Hair follicular keratinocyte (primary cell): ENCODE results near the gene SCYGR6. TPM values are rescaled to one million over a fixed set of nuclear protein-coding genes. Genes with fewer than 3 reads are reported as not detected.

Source experiments
- total RNA-seq: library from RNA; depleted of rRNA; stranded (reverse); fragments of >200 nt; gene quantifications from 2 replicates; pipeline ENCODE4 v1.2.3, GENCODE V29; 2015

SCYGR6 gene, protein sequence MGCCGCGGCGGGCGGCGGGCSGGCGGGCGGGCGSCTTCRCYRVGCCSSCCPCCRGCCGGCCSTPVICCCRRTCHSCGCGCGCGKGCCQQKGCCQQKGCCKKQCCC
- total RNA-seq: not detected in 2 replicates

DNA sequence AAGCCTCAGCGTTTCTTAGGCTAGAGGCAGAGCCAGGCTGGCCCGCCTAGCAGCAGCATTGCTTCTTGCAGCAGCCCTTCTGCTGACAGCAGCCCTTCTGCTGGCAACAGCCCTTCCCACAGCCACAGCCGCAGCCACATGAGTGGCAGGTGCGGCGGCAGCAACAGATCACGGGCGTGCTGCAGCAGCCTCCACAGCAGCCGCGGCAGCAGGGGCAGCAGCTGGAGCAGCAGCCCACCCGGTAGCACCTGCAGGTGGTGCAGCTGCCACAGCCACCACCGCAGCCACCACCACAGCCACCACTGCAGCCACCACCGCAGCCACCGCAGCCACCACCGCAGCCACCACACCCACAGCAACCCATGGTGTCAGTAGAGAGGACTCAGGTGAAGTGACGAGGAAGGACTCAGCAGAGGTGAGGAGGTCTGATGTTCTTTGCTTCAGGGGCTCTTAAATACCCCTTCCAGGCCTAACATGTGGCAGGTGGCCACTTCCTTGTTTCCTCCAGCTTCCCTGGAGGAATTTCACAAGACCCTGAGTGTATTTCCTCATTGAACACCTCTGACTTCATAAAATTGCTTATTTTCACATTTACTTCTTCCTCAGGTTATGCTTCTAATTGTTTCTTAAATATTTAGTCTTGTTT, at the start of gene SCYGR6:
Gene SCYGR6 (minus strand): TSS at position 364 of the 646 bp plus-strand sequence. CDS start 0 bp downstream, at position 364.

DNA sequence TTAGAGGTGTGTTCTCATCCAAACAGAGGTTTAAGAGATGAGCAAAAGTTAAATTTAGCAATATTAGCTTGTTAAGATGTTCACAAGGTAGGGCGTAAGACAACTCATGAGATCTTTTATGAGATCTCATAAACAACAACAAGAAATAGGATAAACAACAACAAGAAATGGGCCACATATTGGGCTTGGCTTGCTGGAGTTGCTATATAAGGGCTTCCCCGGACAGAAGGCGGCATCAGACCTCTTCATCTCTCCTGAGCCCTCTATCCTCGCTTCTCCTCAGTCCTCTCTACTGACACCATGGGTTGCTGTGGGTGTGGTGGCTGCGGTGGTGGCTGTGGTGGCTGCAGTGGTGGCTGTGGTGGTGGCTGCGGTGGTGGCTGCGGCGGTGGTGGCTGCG, 21.0 kb upstream of the SCYGR6 start, which contains the start of gene SCYGR8:
Gene SCYGR8 (plus strand): TSS at position 301 of the 400 bp plus-strand sequence. CDS start 0 bp downstream, at position 301.

DNA sequence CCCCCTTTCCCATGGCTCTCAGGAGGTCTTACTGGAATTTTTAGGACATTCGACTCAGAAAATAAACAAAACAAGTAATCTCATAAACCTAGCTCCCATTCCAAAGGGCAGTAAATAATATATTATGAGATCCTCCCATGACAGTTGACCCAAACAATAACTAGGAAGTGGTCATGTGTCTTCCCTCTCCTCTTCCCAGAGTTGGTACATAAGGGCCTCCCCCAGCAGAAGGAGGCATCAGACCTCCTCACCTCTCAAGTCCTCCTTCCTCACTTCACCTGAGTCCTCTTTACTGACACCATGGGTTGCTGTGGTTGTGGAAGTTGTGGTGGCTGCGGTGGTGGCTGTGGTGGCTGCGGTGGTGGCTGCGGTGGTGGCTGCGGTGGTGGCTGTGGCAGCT, 3.5 kb upstream of the SCYGR6 start, which contains the start of gene SCYGR7:
Gene SCYGR7 (plus strand): TSS at position 301 of the 400 bp plus-strand sequence. CDS start 0 bp downstream, at position 301.

DNA sequence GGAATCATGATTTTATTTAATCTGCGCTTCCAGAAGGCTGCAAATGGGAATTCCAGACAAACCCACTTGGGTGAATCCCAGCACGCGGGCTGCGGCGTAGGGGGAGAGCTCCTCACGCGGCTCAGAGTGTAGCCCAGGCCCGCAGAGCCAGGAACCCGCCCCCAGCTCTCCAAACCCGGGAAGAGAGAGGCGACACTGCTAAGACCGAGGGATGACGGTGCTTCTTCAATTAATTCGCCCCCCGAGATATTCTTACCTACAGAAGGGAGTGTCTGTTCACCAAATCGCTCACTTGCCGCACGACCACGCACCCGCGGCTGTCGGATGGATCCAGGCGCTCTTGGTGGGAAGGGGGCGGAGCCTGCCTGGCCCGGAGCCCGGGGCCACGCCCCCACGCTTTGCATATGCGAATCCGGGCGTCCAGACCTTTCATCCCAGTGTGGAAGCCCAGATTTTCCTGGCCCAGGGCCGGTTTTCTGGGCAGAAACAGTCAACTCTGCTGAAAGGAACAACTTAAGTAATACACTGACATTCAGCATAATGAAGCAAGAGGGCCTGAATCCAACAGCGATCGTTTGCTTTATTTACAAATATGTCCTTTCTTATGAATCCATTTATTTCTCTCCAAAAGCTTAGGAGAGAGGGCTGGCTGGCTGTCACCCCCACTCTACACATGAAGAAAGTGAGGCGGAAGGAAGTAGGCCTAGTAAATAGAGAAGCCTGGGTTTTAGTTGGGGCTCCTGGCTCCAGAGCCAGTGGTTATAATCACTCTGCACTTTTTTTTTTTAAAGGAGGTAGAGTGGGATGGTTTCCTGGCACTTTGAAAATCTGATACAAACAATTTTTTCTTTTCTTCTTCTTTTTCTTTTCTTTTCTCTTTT, 6.6 kb downstream of the SCYGR6 start, which contains the start of gene SLC19A3:
Gene SLC19A3 (minus strand): TSS at position 342 of the 881 bp plus-strand sequence. CDS start 15,710 bp downstream, outside the sequence.

Other genes with a start within 250 kb of the SCYGR6 start
- not detected in 2 replicates for gene SCYGR2, start 125.9 kb downstream of the SCYGR6 start, total RNA-seq
- not detected in 2 replicates for gene SCYGR3, start 109.9 kb downstream of the SCYGR6 start, total RNA-seq
- not detected in 2 replicates for gene SCYGR4, start 107.3 kb downstream of the SCYGR6 start, total RNA-seq
- not detected in 2 replicates for gene SCYGR5, start 58.0 kb downstream of the SCYGR6 start, total RNA-seq
- 0.08 and 6.6 TPM in 2 replicates for gene SLC19A3, start 6.7 kb downstream of the SCYGR6 start, total RNA-seq
- gene SCYGR7, start 3.6 kb upstream of the SCYGR6 start, total RNA-seq: not detected in 2 replicates
- gene SCYGR8, start 21.1 kb upstream of the SCYGR6 start, total RNA-seq: not detected in 2 replicates
- gene CCL20, start 89.1 kb upstream of the SCYGR6 start, total RNA-seq: 10.0 and 10.8 TPM in 2 replicates
- 1.4 and 2.5 TPM in 2 replicates for gene DAW1, start 146.9 kb upstream of the SCYGR6 start, total RNA-seq